ENCODE data around the gene ACYP2.

ACYP2 gene

DNA sequence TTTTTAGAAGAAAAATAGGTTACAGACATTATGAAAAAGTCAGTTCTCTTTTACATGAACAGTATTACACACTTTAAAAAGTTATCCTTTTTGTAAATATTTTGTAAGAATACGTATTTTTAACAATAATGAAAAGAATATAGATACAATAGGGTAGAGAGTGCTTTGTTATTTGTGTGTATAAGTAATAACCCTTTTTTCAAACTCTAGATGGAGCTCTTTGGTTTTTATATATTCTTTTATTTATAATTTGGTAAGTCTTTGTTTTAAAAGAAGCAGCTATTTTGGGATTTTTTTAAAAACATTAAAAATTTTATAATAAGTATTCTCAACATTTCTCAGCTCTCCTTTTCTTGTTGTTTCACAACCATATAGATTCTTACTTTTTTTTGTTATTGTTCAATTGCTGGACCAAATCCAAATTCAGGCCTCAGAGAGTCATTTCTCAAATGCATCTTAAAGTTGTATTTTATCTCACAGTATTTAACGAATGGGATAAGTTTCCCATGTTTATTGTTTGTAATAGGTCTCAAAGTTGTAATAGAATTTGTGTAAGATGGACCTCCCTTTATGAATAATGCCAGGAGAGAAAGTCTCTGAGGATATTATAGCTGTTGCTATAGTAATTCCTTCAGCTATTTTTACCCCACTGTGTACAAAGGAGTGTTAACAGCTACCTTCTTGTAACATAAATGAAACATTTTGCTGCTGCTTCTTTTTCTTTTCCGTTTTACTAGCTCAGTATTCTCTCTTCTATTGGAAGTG lies 46.4 kb downstream of the ACYP2 start:
- no peak for DNase-seq

DNA sequence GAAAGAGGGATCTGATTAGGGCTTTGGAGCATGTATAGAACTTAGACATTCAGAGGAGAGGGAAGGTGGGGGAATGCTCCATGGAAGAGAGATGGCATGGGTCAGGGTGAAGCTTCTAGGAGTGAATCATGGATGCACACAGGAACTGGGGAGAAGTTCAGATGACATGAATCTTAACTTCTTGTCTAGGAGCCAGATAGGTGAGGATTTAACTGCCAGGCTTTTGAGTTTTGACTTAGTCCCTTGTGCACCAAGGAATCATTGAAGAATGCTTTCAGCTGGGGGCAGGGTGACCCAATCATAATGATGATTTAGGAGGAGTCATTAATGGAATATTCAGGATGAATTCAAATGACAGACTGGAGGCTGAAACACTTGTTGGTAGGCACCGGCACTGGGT lies 48.7 kb downstream of the ACYP2 start:
- DNase-seq: no peak

- no peak for DNase-seq
Observed at GRCh38 chr2:54166121-54166773, 50.8 kb downstream of the ACYP2 start.

DNA sequence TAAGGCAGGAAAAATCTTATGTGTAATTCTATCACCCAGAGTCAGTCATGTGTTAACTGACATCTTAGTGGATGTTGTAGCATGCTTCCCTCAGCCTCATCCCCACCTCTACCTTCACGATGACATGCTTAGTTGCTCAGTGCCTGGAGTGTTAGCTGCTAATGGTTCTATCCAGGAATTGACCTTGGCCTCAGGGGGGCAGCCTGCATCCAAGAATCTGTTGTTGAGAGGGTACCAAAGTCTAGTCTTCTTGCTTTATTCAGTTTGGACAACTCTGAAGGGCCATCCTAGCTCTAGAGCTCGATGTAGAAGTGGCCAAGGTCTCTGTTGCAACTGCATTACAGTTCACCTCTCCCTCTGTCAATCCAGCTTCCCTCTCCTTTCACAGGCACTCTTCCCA lies 61.2 kb downstream of the ACYP2 start:
- no peak for DNase-seq

DNA sequence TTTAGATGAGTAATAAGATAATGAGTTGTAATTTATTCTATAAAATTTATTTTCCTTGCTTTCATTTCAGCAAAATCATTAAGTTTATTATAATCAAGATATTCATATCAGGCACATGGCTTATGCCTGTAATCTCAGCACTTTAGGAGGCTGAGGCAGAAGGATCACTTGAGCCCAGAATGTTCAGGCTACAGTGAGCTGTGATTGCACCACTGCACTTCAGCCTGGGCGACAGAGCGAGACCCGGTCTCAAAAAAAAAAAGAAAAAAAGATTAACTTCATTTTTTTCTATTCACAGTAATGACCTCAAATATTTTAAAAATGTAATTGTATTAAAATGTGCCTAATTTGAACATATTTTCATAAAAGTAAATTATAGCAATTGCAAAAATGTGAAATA lies 67.9 kb downstream of the ACYP2 start:
- no peak for DNase-seq

DNA sequence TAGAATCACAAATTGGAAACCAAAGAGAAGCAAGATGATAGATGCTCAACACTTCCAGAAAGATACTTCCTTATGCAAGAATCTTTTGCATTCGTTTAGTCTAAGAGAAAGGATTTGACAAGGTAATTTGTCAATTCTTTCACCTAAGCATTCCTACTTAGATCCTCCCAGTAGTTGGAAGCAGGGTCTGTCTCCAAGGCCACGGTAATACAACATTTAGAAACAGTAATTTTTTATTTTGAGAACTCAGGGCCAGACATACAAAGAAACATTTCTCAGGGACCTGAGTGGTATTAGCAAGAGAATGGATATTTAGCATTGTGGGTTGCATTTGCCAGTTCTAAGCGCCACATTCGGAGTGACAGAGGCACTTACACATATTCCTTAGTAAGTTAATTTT lies 68.6 kb downstream of the ACYP2 start:
- DNase-seq: no peak

- no peak for DNase-seq
Observed at GRCh38 chr2:54185105-54185504, 69.7 kb downstream of the ACYP2 start.

- DNase-seq: no peak
Observed at GRCh38 chr2:54187331-54187730, 71.9 kb downstream of the ACYP2 start.

DNA sequence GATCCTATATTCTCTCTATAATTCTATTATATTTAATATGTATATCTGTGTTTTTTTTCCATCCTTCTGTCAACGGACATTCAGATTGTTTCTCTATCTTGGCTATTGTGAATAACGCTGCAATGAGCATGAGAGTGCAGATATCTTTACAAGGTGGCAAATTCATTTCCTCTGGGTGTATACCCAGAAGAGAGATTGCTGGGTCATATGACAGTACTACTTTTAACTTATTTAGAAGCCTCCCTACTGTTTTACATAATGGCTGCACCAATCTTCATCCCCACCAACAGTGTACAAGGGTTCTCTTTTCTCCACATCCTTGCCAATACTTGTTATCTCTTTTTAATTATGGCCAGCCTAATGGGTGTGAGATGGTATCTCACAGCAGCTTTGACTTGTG lies 74.1 kb downstream of the ACYP2 start:
- DNase-seq: no peak

DNA sequence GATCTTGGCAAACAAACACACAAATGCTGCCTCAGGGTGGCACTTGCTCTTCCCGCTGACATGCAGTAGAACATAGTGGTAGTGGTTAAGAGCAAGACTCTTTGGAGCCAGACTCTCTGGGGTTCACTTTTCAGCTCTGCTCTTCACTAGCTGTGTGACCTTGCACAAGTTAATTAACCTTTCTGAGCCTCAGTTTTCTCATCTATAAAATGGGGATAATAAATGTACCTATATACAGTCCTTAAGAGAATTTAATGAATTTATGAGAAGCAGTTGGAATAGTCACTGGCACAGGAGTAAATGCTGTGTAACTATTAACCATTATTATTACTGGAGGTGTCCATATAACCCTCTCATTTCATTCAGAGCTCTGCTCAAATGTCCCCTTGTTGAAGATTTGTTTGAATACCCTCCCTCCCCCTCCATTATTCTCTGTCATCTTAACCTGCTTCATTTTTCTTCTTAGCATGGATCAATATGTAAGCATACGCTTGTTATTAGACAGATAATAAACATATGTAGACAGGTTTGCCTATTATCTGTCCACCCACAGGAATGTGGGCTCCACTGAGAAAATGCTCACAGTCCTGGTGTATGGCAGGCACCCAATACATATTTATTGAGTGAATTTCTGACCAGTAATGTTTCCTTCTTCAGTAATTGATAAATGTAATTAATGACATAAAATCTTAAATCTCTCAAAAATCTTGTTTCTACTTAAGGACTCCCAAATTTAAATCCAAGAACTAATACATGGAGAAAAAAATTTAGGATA lies 76.1 kb downstream of the ACYP2 start:
- DNase-seq: no peak

- DNase-seq: no peak
Observed at GRCh38 chr2:54194761-54195750, 79.6 kb downstream of the ACYP2 start.

GRCh38 chr2:54196646-54197045 lies 81.2 kb downstream of the ACYP2 start:
- no peak for DNase-seq

- DNase-seq: no peak
Observed at GRCh38 chr2:54204476-54204875, 89.1 kb downstream of the ACYP2 start.

GRCh38 chr2:54206596-54206995 lies 91.2 kb downstream of the ACYP2 start:
- DNase-seq: peak in 1 of 2 donors; percentile 12

DNA sequence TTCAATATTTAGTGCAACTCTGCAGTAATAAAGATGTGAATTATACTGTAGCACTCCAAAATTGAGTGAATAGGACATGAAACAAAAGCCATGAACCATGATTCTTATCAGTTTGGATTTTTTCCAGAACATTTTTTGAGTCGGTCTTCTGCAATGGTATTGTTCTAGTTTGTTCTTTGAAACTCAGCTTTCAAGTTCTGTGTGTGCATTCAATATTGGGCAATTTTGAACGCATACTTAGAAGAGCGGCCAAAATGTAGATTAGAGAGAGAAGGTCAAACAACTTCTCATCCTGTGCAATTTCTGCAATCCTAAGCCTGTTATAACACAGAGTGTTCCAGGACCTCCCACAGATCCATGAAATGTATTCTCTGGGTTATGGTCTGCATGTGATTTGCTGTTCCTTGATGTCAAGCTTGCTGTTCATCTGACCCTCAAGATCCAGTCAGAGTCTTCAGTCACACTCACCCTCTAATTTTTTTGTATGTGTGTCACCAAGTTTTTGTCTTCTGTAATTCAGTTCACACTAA lies 92.3 kb downstream of the ACYP2 start:
- DNase-seq: no peak

DNA sequence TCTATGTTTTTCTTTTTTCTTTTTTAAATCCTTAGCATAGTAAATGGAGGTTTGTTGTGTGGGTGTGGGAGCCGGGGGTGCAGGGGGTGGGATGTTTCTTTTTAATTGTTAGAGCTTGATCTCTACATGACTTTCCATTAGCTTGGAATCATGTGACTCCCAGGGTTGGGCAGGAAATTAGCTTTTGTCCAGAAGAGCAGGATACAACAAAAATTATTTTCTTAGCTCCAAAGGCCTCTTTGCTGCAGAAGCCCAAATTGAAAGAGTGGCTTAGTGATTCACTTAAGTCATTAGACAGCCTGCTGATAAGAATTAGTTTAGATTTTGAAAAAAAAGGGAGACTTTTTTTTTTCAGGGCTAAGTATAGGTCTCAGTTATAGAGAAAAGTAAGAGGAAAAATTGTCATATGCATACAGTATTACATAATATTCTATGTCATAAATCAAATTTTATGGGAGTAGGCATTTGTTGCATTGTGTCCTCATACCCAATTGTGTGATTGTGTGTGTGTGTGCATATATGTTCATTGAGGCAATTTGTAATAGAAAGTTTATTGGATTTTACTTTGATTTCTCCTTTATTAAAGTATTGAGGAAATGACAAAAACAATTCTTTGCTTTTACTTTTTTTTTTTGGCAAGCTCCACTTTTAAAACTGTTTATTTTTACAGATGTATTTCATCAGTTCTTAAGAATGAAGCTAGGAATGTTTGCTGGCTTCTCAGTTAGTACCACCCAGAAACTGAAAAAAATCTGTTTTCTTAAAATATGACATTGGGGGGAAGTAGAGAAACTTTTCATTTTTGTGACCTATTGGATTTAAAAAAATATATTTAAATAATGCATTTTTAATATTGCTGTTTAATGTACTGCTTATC lies 93.2 kb downstream of the ACYP2 start:
- no peak for DNase-seq

DNA sequence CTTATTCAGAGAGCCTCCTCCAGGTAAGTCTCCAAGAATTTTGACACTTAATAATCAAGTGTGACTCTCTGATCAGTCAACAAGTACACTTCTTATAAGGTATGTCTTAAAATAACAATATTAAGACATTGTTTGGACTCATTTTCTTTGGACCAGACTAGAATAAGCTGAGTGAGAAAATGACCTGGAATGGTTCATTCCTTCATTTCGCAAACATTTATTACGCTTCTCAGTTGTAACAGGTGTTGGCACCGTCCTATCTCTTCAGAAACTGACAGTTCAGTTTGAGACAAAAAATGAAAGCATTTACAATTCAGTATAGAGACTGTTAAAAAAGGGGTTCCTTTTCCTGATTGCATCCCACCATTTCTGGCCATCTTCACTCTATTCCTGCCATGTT lies 94.0 kb downstream of the ACYP2 start:
- no peak for DNase-seq

DNA sequence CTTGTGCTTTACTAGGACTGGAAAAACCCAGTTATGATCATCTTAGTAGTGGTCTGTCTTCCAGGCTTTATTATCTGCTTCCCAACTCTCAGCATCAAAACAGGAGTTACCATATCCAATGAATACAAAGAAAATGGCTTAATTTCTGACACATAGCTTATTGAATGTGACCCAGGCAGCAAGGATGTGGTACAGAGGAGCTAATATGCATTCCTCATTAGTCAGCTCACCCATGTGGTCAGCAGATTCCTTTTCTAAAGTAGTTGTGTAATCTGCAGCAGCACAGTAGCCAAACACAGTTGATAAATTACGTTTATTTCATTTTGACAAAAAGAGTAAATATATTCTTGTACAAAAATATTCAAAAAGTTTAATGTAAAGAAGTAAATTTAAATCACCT lies 97.0 kb downstream of the ACYP2 start:
- no peak for DNase-seq

DNA sequence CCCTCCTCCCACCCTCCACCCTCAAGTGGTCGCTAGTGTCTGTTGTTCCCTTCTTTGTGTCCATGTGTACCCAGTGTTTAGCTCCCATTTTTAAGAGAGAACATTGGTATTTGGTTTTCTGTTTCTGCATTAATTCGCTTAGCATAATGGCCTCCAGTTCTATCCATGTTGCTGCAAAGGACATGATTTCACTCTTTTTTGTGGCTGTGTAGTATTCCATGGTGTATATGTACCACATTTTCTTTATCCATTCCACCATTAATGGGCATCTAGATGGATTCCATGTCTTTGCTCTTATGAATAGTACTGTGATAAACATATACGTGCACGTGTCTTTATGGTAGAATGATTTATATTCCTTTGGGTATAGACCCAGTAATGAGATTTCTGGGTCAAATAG lies 97.7 kb downstream of the ACYP2 start:
- no peak for DNase-seq

GRCh38 chr2:54224997-54225396 lies 109.6 kb downstream of the ACYP2 start:
- DNase-seq: no peak

DNA sequence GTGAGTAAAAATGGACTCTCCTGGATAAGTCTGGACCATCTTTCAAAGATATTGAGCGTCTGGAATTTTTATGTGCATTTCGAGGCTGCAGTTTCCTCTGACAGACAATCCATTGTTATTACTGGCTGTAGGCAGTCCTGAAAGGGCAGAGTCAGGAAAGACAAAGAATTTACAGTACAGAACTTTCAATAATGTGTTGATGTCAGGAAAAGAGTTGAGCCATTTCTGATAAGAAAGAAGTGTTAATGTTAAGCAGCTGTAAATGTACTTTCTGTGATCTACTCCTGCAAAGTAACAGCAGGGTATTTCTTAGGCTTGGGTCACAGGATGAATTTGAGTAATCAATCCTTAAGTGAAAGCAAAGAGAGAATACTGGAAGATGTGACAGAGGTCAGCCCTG lies 110.8 kb downstream of the ACYP2 start:
- DNase-seq: no peak
